GM21515 (cell line): ENCODE measurements around the gene SAMD11.

Source experiments
- ATAC-seq: cut with Tn5 transposase; IDR thresholded peaks from one replicate; pipeline ENCODE4 v1.9.1; 2021; ENCODE audit not compliant: unreplicated experiment

SAMD11 gene

GRCh38 chr1:931380-932172, 7.9 kb downstream of the SAMD11 start:
- no peak for ATAC-seq

- ATAC-seq, result no peak
These were observed 8.4 kb downstream of the SAMD11 start for GRCh38 chr1:932173-932510.

- ATAC-seq, result no peak
These were observed 9.3 kb downstream of the SAMD11 start for GRCh38 chr1:932776-933602.

- no peak for ATAC-seq
These were observed 9.8 kb downstream of the SAMD11 start for GRCh38 chr1:933603-933940.

- ATAC-seq, result no peak
These were observed 11.4 kb downstream of the SAMD11 start for GRCh38 chr1:934991-935750.

- no peak for ATAC-seq
These were observed 12.1 kb downstream of the SAMD11 start for GRCh38 chr1:935751-936231.

- ATAC-seq, result no peak
These were observed 12.9 kb downstream of the SAMD11 start for GRCh38 chr1:936348-937264.

- ATAC-seq, result no peak
These were observed 13.8 kb downstream of the SAMD11 start for GRCh38 chr1:937521-937920.

- no peak for ATAC-seq
These were observed 14.5 kb downstream of the SAMD11 start for GRCh38 chr1:938088-938683.

GRCh38 chr1:938711-939489, 15.2 kb downstream of the SAMD11 start:
- no peak for ATAC-seq

GRCh38 chr1:939511-940106, 15.9 kb downstream of the SAMD11 start:
- no peak for ATAC-seq

- ATAC-seq, result no peak
These were observed 16.6 kb downstream of the SAMD11 start for GRCh38 chr1:940107-941014.

- ATAC-seq, result no peak
These were observed 17.4 kb downstream of the SAMD11 start for GRCh38 chr1:941015-941587.

- ATAC-seq, result no peak
These were observed 18.1 kb downstream of the SAMD11 start for GRCh38 chr1:941588-942383.

GRCh38 chr1:942411-942821, 18.7 kb downstream of the SAMD11 start:
- no peak for ATAC-seq

GRCh38 chr1:942864-943533, 19.3 kb downstream of the SAMD11 start:
- ATAC-seq, result no peak
